Islet precursor cell (in vitro differentiated cells): ENCODE data around the gene GPR6.

Experiments used
- DNase-seq: peaks from one replicate; pipeline ENCODE4 v3.0.0-alpha.2; 2018

The GPR6 gene, protein sequence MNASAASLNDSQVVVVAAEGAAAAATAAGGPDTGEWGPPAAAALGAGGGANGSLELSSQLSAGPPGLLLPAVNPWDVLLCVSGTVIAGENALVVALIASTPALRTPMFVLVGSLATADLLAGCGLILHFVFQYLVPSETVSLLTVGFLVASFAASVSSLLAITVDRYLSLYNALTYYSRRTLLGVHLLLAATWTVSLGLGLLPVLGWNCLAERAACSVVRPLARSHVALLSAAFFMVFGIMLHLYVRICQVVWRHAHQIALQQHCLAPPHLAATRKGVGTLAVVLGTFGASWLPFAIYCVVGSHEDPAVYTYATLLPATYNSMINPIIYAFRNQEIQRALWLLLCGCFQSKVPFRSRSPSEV

DNA sequence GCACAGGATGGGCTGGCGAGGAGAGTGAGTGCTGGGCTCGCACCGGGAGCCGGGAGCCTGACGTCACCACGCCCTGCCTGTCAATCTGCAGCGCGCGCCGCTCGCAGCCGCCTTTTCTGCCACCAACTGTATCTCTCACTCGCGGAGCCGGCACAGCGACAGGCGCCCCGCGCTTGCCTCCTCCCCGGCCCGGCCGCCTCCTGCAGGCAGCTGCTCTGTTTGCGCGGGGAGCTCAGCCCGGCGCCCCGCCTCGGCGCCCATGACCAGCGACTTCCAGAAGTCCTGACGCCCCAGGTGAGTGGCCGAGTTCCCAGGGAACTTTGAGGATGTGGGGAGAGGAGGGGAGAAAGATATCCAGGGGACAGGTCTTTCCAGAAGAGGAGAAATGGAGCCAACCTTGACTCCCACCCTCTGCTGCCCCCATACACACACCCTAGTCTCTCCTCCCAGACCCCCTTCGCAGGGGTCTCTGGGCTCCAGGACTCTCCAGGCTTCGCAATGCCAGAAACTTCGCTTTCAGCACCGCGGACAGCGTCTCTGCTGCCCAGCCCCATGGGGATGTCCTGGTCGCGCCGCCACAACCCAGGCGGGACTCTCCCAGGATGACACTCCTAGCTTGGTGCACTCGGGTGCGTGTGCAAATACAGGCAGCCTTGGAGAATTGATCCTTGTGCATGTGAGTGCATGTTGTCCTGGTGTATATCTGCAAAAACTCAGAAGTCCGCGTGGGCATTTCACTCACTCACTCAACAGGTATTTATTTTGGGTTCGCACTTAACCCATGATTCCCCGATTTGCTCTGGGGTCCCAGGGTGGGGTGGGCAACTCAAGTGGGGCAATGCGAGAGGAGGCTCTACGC lies at the start of gene GPR6:
TSS of gene GPR6 (plus strand) at position 138 of the 859 bp plus-strand sequence. CDS start 802 bp downstream, outside the sequence.
- peak; percentile 94 for DNase-seq

DNA sequence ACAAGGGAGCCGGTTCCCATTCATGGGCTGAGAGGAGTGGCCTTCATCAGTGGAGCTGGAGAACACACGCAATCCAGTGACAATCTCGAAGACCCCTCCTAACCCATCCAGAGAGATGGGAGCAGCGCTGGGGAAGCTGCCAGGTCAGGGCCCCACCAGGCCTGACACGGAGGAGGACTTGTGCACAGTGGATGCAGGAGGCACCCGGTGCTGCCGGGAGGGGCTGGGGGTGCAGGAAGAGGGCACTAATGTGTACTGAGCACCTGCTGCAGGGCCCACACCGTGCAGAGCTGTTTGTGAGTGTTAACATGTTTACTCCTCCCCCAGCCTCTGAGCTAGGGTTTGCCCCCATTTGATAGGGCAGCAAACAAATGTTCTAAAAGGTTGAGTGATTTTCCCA lies 43.8 kb upstream of the GPR6 start:
- no peak for DNase-seq

DNA sequence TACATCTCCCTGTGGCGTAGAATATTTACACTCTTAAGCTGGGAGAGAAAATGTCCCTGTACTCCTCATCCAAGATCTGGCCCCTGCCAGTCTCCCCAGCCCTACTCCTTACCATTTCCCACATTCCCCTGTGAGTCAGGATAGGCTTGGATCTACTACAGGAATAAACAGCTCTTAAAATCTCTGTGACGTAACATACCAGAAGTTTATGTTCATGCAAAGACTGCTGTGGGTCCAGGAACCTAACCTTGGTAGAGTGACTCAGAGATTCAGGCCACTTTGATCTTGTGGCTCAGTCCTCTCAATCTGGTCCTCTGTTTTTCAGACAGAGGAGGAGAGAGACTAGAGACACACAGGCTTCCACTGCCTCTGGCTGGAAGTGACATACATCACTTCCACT lies 38.5 kb upstream of the GPR6 start:
- DNase-seq: no peak

DNA sequence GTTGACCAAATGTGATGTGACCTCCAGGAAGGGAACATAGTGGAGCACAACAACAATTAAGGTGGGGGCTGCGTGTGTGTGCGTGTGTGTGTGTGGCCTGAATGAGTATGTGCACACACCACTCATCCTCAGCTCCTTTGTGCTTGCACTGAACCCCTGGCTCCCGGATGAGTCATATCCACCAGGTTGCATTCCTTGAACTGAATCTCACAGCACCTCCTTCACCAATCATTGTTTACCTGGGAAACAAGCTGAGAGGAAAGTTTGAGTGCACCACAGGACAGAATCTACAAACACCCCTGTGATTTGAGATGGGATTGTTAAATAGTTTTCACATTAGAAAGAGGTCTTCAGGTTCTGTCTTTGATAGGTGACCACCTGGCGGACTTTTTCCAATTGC lies 33.7 kb upstream of the GPR6 start:
- peak; percentile 90 for DNase-seq

DNA sequence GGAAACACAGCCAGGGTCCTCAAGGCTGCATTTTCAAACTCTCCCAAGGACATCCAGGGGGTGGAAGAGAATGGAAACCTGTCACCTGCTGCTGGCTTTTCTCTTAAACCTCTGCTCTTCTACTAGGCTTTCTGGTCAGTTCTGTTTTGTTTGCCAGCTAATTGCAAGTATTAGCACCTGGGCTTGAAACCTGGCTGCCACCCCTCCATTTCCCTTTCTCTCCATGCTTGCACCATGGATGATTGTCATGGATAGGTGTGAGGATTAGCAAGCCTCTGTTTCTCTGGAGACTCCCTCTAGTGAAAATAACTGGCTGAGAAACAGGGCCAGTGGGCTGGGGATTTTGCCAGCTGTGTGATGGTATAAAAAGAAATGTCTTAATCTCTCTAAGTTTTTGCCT lies 33.0 kb upstream of the GPR6 start:
- no peak for DNase-seq

DNA sequence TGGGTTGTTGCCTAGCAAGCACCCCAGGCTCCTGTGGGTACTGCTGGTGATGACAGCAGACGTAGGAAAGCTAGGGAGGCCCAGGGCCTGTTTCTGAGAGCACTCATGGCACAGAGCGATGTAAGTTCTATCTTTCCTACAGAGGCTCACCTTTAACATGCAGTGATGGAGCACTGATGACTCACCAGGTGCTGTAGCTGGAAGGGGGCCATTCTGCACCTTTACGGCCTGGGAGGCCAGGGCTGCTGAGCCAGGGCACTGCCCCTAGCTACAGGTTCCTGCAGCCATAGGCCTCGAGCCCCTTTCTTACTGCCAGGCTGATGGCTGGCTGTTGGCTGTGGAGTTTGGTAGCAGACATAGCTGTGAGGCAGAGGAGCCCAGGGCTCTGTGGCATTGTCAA lies 31.1 kb upstream of the GPR6 start:
- DNase-seq: peak; percentile 57

DNA sequence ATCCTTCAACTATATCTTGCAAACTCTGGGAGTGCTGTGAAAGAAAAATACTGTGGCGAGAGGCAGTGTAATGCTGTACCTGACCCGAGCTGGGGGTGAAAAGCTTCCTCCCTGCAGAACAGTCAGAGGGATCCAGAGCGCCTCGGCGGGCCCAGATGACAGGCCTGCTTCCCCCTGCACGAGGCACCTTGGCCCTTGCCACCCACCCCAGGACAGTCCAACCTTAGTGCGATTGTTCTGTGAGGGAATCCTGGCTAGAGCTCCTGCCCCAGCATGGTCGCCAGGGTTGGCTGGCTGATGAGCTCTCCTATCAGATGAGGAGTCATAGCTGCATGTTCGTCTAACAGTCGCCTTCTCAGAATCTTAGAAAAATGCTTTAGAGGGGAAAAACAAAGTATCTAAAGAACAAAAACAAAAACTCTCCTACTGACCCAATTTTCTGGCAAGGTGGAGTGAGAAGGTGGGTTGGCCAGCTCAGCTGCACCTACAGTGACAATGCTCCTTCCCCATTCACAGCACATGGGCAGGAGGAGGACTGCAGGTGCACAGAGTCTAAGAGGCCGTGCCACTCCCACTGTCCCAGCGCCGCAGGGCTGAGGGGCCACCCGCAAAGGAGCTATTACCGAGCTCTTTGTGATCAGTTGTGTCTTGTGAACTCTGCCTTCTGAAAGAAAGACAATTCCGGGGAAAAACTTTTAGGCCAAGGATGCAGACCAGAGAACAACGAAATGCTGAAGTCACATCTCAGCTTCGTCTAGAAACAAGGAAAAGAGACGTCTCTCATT lies 28.6 kb upstream of the GPR6 start:
- peak; percentile 32 for DNase-seq

DNA sequence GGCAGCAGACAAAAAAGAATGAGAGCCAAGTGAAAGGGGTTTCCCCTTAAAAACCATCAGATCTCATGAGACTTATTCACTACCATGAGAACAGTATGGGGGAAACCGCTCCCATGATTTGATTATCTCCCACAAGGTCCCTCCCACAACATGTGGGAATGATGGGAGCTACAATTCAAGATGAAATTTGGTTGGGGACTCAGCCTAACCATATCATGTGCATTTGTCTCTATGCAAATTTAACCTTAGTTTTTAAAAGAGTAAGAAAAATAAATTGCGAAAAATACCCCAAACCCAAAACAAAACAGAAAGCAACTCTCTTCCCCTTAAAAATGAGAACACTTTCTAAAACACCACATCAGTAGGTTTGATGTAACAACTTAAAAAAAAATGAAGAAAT lies 22.6 kb upstream of the GPR6 start:
- no peak for DNase-seq

DNA sequence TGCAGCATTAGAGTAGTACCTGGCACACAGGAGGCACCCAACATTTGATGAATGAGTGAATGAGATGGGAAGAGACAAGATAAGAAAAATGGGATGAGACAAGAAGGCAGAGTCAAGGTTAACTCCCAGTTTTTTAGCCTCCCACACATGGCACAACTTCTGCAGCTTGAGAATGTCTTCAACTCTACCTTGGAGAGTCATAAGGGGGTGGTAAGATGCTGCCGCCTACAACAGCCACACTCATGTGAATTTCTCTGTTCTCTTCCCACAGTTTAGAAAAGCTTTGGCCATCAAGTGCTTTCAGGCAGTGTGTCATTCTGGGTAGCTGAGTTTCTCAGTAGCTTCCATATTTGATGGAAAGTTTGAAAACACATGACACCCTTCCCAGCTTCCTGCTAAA lies 19.5 kb upstream of the GPR6 start:
- no peak for DNase-seq

DNA sequence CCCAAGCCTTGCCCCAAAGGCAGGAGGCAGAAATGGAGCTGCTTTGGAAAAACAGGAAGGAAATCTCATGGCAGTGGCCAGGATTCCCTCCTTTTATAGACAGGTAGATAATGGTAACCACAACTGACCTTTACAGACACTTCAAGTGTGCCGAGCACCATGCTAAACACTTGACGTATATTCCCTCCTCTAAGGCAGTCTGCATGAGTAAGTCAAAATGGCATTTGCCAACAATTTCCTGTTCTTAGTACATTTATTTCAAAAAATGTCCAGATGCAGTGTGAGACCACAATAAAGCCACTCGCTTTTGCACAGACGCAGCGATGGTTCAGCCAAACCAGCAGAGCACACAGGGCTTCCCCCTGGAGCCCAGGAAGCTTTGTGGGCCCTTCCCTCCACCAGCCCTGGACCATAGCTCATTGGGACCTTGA lies 16.5 kb upstream of the GPR6 start:
- no peak for DNase-seq

DNA sequence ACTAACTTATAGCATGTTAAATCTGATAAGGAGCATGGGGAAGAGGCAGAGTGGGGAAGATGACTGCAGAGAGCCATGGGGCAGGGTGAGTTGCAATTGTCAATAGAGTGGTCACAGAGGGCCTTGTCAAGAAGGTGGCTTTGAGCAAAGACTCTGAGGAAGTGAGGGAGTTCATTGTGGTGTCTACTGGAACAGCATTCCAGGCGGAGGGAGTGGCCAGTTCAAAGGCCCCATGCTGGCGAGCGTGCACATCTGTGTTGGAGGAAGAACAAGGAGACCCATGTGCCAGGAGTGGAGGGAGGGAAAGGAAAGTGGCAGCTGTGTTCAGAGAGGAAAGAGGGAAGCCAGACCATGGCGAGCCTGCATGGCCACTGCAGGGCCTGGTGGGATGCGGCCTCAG lies 15.8 kb upstream of the GPR6 start:
- no peak for DNase-seq

DNA sequence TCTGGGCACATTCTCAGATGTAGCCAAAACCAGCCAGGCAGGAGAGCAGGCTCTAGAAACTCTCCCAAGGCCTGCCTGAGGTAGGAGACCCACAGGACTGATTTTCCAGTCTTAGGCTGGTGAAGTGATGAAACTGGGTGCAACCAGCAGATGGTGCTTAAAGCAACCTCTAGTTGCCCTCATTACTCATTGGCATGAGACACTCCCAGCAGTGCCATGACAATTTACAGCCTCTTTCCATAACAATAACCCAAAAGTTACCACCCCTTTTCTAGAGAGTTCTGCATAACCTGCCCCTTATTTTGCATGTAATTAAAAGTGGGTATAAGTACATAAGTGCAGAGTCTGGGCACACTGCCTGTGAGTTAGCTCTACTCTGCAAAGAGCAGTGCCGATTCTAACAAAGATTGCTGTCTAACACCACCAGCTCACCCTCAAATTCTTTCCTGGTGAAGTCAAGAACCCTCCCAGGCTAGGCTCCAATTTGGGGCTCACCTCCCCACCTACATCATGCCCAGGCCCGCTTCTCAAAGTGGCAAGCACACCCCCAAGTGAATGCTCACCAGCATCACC lies 14.4 kb upstream of the GPR6 start:
- no peak for DNase-seq

DNA sequence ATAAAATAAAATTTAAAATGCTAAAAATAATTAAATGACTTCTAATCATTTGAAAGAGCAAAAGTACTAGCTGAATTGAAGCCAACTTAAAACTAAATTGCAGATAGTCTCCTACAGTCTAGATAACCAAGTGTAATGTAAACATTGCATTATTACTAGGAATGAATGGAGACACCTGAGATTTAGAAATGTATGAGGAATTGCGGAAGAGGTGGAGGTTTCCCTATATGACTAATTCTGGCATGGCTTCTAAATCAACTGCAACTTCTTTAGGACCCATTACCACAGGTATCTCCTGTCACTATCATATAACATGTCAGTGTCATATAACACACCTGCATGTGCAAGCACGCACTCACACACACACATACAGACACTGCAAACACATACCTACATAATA lies 13.2 kb upstream of the GPR6 start:
- DNase-seq: no peak

DNA sequence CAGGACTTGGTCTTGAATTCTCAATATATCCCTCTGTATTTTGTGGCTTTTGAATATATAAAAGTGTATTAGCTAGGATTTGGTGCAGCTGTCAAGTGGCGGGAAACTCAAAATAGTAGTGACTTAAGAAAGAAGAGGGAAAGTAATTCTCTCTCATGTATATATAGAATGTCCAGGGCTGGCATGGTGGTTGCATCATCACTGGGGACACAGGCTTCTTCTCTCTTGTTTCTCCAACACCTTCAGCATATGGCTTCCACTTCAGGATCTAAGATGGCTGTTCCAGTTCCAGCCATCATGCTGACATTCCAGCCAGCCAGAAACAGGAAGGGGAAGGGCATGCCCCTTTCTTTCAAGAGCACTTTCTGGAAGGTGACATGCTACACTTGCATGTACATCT lies 11.8 kb upstream of the GPR6 start:
- no peak for DNase-seq

DNA sequence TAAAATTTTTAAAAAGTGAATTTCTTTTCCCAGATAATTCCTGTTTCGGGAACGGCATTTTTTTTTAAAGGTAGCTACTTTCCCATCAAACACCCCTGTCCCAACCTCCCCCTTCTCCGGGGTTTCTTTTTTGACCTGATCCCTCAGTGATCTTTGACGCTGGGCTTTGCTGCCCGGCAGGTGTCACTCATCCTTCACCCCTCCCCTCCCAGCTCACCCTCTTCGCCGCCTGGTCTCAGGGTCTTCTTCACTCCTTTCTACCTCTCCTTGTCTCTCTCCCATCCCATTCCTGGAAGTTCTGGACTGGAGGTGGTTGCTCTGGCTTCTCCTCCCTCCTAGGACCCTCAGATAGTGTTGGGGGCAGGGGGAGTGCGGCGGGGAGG lies 329 bp upstream of the GPR6 start:
- no peak for DNase-seq

DNA sequence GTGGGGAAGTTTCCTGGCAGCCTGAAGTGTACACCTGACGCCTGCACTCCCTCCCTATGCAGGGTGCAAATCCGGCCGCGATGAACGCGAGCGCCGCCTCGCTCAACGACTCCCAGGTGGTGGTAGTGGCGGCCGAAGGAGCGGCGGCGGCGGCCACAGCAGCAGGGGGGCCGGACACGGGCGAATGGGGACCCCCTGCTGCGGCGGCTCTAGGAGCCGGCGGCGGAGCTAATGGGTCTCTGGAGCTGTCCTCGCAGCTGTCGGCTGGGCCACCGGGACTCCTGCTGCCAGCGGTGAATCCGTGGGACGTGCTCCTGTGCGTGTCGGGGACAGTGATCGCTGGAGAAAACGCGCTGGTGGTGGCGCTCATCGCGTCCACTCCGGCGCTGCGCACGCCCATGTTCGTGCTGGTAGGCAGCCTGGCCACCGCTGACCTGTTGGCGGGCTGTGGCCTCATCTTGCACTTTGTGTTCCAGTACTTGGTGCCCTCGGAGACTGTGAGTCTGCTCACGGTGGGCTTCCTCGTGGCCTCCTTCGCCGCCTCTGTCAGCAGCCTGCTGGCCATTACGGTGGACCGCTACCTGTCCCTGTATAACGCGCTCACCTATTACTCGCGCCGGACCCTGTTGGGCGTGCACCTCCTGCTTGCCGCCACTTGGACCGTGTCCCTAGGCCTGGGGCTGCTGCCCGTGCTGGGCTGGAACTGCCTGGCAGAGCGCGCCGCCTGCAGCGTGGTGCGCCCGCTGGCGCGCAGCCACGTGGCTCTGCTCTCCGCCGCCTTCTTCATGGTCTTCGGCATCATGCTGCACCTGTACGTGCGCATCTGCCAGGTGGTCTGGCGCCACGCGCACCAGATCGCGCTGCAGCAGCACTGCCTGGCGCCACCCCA lies 1.2 kb downstream of the GPR6 start:
- DNase-seq: no peak

DNA sequence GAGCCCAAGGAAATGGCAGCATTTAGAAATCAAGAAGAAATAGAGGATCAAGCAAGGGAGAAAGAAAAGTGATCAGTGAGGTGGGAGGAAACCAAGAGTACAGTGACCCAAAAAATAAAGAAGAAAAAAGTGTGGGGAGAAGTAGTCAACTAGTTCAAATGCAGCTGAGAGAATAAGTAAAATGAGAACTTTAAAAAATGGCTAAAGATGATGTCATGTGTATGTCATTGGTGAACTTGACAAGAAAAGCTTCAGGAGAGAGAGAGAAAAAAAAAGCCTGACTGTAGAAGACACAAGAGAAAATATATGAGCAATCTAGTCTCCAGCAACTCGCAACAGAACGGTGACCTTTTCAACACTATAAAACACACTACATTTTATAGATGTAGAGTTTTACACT lies 6.3 kb downstream of the GPR6 start:
- DNase-seq: no peak

DNA sequence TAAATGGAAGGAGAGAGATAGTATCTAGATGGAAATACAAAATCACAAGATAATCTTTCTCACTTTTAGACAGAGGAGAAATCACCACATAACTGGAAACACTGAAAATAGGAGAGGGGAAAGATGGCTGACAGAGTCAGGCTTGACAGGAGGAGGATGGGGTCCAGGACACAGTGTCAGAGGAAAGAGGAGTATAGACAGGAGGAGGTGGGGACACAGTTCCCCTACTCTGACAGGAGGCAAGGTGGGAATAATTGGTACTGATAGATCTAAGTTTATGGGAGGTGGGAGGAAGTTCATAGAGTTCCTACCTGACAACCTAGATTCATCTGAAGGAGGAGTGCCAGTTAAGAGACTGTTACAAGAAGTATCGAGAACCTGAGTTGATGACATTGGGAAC lies 9.1 kb downstream of the GPR6 start:
- DNase-seq: no peak

DNA sequence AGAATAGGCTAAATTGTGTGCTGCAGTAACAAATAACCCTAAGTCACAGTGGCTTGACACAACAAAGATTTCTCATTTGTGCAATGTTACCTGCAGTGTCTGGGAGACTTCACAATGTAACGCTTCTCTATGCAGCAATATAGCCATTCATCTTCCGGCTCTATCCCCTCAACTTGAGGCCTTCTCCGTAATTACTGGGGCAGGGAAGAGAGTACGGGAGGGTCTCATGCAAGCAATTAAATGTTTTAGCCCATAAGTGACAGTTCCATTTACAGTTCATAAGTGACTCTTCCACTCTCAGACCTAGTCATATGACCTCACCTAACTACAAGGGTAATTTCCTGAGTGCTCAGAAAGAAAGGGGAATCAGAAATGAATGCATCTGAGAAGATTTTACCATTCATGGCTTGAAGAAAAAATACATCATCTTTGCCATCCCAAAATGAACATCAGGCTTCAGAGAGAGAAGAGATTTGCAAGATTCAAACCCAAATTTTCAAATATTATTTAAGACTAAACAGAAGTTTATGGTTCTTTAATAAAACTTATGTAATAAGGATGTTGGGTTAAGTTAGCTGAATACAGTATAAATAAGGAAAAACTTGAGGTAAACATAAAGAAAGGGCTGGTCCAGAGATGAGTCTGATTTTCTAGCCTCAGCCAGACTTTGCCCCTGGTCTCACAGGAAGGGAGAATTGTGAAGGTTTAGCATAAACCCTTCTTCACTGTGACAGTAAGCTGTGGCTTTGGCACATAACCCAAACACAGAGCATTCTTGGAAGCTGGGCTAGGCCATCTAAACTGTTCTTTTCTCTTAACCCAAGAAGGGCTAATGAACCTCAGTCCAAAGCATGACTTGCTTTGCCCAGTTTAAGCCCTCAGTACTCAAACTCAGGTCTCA lies 13.3 kb downstream of the GPR6 start:
- DNase-seq: no peak

DNA sequence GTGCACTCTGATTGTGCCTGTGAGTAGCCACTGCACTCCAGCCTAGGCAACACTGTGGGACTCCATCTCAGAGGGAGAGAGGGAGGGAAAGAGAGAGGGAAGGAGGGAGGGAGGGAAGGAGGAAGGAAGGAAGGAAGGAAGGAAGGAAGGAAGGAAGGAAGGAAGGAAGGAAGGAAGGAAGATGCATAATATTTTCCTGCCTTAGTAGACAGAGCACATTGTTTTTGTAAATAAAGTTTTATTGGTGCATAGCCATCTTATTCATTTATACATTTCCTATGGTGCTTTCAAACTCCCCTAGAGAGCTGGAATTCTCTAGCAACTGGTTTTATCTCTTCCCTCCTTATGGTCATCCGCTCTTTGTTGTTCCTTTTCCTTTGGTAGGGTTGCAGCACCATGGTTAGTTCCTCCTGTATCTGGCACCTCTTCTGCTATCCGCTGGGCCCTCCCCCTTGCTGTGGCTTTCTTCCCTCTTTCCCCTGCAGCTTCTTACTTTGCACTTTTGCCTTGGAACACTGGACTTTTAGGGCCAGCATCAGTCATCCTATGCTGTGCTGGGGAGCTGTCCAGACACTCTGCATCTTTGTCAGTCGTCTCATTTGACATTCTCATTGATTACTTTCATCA lies 20.2 kb downstream of the GPR6 start:
- no peak for DNase-seq

DNA sequence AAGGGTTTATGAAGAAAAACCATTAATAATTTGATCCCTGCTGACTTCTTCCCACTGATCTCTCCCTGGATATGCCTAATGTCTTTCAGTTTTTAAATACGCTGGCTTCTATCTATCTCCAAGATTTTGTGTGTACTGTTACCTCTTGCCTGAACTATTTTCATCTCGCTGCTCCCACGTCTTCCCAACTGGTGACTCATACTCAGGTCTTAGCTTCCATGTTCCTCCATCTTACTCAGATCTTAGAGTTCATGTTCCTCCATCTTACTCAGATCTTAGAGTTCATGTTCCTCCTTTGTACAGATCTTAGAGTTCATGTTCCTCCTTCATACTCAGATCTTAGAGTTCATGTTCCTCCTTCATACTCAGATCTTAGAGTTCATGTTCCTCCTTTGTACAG lies 21.6 kb downstream of the GPR6 start:
- no peak for DNase-seq
